K562 (cell line): ENCODE measurements around the gene PIANP. TPM values are rescaled to one million over a fixed set of nuclear protein-coding genes. Genes with fewer than 3 reads are reported as not detected.

ENCODE experiments used
- CEBPB ChIP-seq: fragments of 450-650 bp; IDR thresholded peaks from 2 replicates; pipeline ENCODE4 v1.6.1; 2016; ENCODE audit warnings: missing genetic modification characterization, missing compliant biosample characterization
- GMEB1 ChIP-seq: fragments of 250-450 bp; sonication (Bioruptor Pico); IDR thresholded peaks from 2 replicates; pipeline ENCODE4 v1.4.0; 2020; ENCODE audit warnings: mild to moderate bottlenecking
- GTF2A2 ChIP-seq: IDR thresholded peaks from 2 replicates; pipeline ENCODE4 v1.6.1; 2016; ENCODE audit warnings: mild to moderate bottlenecking, missing genetic modification characterization, missing compliant biosample characterization
- HNRNPH1 ChIP-seq: fragments of 200-400 bp; formaldehyde crosslinking; optimal IDR thresholded peaks from 2 replicates; pipeline ENCODE3; 2017; ENCODE audit warnings: low read depth, mild to moderate bottlenecking, low read length, moderate library complexity
- MITF ChIP-seq: IDR thresholded peaks from 2 replicates; pipeline ENCODE4 v1.6.1; 2014; ENCODE audit warnings: antibody characterized with exemption
- NCOA1 ChIP-seq: fragments of 450-650 bp; IDR thresholded peaks from 2 replicates; pipeline ENCODE4 v1.6.1; 2016; ENCODE audit warnings: low read depth
- NFRKB ChIP-seq: fragments of 450-650 bp; IDR thresholded peaks from 2 replicates; pipeline ENCODE4 v1.6.1; 2016; ENCODE audit warnings: low read depth
- RBM25 ChIP-seq: fragments of 200-400 bp; formaldehyde crosslinking; IDR thresholded peaks from 2 replicates; pipeline ENCODE4 v1.6.1; 2018; ENCODE audit warnings: low read length, low read depth, moderate library complexity; ENCODE audit not compliant: severe bottlenecking
- SMARCE1 ChIP-seq: fragments of 450-650 bp; IDR thresholded peaks from 2 replicates; pipeline ENCODE4 v1.7.1; 2016; ENCODE audit warnings: mild to moderate bottlenecking
- SRSF7 ChIP-seq: fragments of 200-400 bp; formaldehyde crosslinking; optimal IDR thresholded peaks from 2 replicates; pipeline ENCODE3; 2017; ENCODE audit warnings: mild to moderate bottlenecking, low read depth, low read length
- TOE1 ChIP-seq, 2 experiments: fragments of 450-650 bp in 1 of 2; sonication (generic) in 1 of 2; formaldehyde crosslinking in 1 of 2; IDR thresholded peaks; 2 replicates each; pipeline versions ENCODE4 v1.7.1 to v1.8.0; 2016 to 2022; ENCODE audit warnings: borderline replicate concordance in 2 of 2, mild to moderate bottlenecking in 2 of 2, antibody characterized with exemption in 1 of 2, inconsistent platforms in 1 of 2, low read depth in 1 of 2, missing genetic modification reagents in 1 of 2, moderate library complexity in 1 of 2
- ZNF121 ChIP-seq: sonication (generic); formaldehyde crosslinking; conservative IDR thresholded peaks from 2 replicates; pipeline ENCODE4 v1.8.0; 2022; ENCODE audit warnings: missing genetic modification reagents
- ZNF174 ChIP-seq: fragments of 250-450 bp; sonication (Bioruptor Pico); IDR thresholded peaks from 2 replicates; pipeline ENCODE4 v1.4.0; 2020; ENCODE audit warnings: mild to moderate bottlenecking
- ZNF408 ChIP-seq: fragments of 250-450 bp; sonication (Bioruptor Pico); IDR thresholded peaks from 2 replicates; pipeline ENCODE4 v1.4.0; 2020; ENCODE audit warnings: low read depth, mild to moderate bottlenecking, moderate library complexity
- polyA plus RNA-seq, 8 experiments: library from polyadenylated mRNA; depleted of rRNA in 4 of 8; stranded (reverse) in 5 of 8; unstranded in 3 of 8; fragments of >200 nt; fragmentation: Nextera tagmentation in 2 of 8; fragmentation: Illumina TruSeq in 1 of 8; extraction: Ambion mirVana in 2 of 8; extraction: Trizol in 1 of 8; gene quantifications; 2 replicates each; pipeline versions ENCODE4 v1.2.1 to v1.2.3, GENCODE V29; 2011 to 2014; ENCODE audit warnings: inconsistent platforms in 1 of 8, missing spikeins in 1 of 8
- total RNA-seq, 7 experiments: library from RNA; depleted of rRNA in 6 of 7; stranded (reverse); fragments of >200 nt in 6 of 7; fragmentation: Illumina TruSeq in 2 of 7; extraction: Trizol in 2 of 7; gene quantifications; 2 replicates each; pipeline versions ENCODE4 v1.2.1 to v1.2.3, GENCODE V29; 2011 to 2021; ENCODE audit warnings: low replicate concordance in 1 of 7
- TF ChIP-seq, protein P1 (sequence below): sonication (generic); formaldehyde crosslinking; IDR thresholded peaks from 2 replicates; pipeline ENCODE4 v1.4.0; 2020; ENCODE audit warnings: mild to moderate bottlenecking, missing genetic modification reagents
- TF ChIP-seq, protein P2 (sequence below): fragments of 250-450 bp; sonication (Bioruptor Pico); IDR thresholded peaks from 2 replicates; pipeline ENCODE4 v1.4.0; 2020; ENCODE audit warnings: mild to moderate bottlenecking, moderate library complexity
- TF ChIP-seq, protein P3 (sequence below): fragments of 450-650 bp; conservative IDR thresholded peaks from 2 replicates; pipeline ENCODE4 v1.6.1; 2016; ENCODE audit warnings: missing genetic modification characterization, low read depth, mild to moderate bottlenecking, control low read depth, missing compliant biosample characterization

Gene PIANP
- total and polyA plus RNA-seq, 9 of the 15 experiments (the other 6 are each of a cell fraction or from before 2014, with no cell fraction given), result 0.07 TPM; not detected in 8

DNA sequence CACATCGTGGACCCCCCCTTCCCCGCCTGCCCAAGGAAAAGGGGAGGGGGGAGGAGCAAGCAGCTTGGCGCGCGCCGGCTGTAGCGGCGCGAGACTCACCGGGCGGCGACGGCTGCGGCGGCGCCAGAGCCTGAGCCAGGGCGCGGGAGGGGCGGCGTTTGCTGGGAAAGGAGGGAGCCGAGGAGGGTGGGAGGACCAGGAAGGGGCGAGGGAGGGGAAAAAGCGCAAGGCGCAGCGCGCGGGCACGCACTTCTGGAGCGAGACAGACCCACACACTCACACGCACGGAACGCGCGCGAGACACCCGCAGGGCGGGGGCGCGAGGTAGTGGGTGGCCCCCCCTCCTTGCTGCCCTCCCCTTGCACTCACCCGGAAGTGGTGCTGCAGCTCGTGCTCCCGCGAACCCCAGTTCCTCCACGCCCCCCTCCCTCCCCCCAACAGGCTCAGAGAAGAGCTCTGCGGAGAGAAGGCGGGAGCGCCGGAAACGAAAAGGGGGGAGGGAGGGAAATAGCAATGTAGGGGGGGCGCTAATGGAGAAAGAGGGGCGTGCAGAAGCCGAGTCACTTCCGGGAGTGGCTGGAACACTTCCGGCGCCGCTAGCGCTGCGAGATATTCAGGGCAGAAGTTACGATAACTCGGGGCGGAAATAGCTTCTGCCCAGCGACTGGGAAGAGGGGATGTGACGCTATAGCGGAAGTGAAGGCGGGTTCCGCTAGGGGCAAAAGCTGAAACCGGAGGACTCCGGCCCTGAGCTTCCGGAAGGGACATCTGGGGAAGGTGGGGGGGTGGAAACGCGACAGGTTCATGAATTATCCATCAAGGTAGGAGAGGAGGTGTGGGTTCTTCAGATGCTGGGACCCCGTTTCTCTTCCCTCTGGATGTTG lies 11.4 kb downstream of the PIANP start, which contains the start of gene ZNF384 (continued):
- TF ChIP-seq MITF, result no peak
- TF ChIP-seq SRSF7, result no peak
- TF ChIP-seq NCOA1, result peak; percentile 85
- no peak for TF ChIP-seq ZNF174 (CRISPR knock-in tag)
- no peak for TF ChIP-seq HNRNPH1
- TF ChIP-seq, protein P1, sequence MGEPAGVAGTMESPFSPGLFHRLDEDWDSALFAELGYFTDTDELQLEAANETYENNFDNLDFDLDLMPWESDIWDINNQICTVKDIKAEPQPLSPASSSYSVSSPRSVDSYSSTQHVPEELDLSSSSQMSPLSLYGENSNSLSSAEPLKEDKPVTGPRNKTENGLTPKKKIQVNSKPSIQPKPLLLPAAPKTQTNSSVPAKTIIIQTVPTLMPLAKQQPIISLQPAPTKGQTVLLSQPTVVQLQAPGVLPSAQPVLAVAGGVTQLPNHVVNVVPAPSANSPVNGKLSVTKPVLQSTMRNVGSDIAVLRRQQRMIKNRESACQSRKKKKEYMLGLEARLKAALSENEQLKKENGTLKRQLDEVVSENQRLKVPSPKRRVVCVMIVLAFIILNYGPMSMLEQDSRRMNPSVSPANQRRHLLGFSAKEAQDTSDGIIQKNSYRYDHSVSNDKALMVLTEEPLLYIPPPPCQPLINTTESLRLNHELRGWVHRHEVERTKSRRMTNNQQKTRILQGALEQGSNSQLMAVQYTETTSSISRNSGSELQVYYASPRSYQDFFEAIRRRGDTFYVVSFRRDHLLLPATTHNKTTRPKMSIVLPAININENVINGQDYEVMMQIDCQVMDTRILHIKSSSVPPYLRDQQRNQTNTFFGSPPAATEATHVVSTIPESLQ (CRISPR knock-in tag), result peak; percentile 64; the same call in 1 of the 2 replicates
- TF ChIP-seq GTF2A2 (tag), result no peak
- peak; percentile 26 for TF ChIP-seq RBM25
- TF ChIP-seq, protein P2, sequence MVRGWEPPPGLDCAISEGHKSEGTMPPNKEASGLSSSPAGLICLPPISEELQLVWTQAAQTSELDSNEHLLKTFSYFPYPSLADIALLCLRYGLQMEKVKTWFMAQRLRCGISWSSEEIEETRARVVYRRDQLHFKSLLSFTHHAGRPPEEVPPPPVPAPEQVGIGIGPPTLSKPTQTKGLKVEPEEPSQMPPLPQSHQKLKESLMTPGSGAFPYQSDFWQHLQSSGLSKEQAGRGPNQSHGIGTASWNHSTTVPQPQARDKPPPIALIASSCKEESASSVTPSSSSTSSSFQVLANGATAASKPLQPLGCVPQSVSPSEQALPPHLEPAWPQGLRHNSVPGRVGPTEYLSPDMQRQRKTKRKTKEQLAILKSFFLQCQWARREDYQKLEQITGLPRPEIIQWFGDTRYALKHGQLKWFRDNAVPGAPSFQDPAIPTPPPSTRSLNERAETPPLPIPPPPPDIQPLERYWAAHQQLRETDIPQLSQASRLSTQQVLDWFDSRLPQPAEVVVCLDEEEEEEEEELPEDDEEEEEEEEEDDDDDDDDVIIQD, result no peak
- TF ChIP-seq NFRKB, result no peak; the same call in 1 of the 2 replicates
- no peak for TF ChIP-seq TOE1 (IDR thresholded peaks at IDR 0.05; ENCODE audit: borderline replicate concordance)
- TF ChIP-seq TOE1 (CRISPR knock-in tag; IDR thresholded peaks at IDR 0.05; ENCODE audit: borderline replicate concordance, low read depth), result 0 out of 2 replicates have a peak, but pooled peaks have one; percentile 33
- TF ChIP-seq CEBPB (tag), result no peak
- no peak for TF ChIP-seq SMARCE1
- TF ChIP-seq ZNF121, result no peak
- TF ChIP-seq, protein P3, sequence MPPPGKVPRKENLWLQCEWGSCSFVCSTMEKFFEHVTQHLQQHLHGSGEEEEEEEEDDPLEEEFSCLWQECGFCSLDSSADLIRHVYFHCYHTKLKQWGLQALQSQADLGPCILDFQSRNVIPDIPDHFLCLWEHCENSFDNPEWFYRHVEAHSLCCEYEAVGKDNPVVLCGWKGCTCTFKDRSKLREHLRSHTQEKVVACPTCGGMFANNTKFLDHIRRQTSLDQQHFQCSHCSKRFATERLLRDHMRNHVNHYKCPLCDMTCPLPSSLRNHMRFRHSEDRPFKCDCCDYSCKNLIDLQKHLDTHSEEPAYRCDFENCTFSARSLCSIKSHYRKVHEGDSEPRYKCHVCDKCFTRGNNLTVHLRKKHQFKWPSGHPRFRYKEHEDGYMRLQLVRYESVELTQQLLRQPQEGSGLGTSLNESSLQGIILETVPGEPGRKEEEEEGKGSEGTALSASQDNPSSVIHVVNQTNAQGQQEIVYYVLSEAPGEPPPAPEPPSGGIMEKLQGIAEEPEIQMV (tag), result no peak
- no peak for TF ChIP-seq ZNF408 (CRISPR knock-in tag)
- TF ChIP-seq GMEB1 (CRISPR knock-in tag), result peak; percentile 52
